GM19328 (cell line): Measurements from ENCODE around the gene AK8.
"Not testable (repeated sequence)": the region's sequence is repeated elsewhere in the genome, so short reads cannot be mapped to it uniquely, and the experiment has no call there.

Experiments
- ATAC-seq: cut with Tn5 transposase; IDR thresholded peaks from one replicate; pipeline ENCODE4 v1.9.1; 2021; ENCODE audit warnings: mild to moderate bottlenecking, moderate library complexity; ENCODE audit not compliant: unreplicated experiment

AK8 gene

GRCh38 chr9:132774886-132775285, 103.2 kb downstream of the AK8 start:
- no peak for ATAC-seq

- no peak for ATAC-seq
Observed at GRCh38 chr9:132773764-132774339, 104.2 kb downstream of the AK8 start.

GRCh38 chr9:132773093-132773492, 105.0 kb downstream of the AK8 start:
- no peak for ATAC-seq

GRCh38 chr9:132771752-132772151, 106.3 kb downstream of the AK8 start:
- not testable (repeated sequence) for ATAC-seq

GRCh38 chr9:132770770-132771310, 107.2 kb downstream of the AK8 start:
- no peak for ATAC-seq

GRCh38 chr9:132769906-132770769, 107.9 kb downstream of the AK8 start:
- ATAC-seq = no peak

GRCh38 chr9:132768932-132769905, 108.9 kb downstream of the AK8 start:
- no peak for ATAC-seq

- ATAC-seq = no peak
Observed at GRCh38 chr9:132763574-132763973, 114.5 kb downstream of the AK8 start.

- no peak for ATAC-seq
Observed at GRCh38 chr9:132762896-132763295, 115.2 kb downstream of the AK8 start.

- ATAC-seq = no peak
Observed at GRCh38 chr9:132761602-132762001, 116.5 kb downstream of the AK8 start.

GRCh38 chr9:132760057-132760456, 118.0 kb downstream of the AK8 start:
- ATAC-seq = no peak

GRCh38 chr9:132757016-132757415, 121.1 kb downstream of the AK8 start:
- no peak for ATAC-seq

GRCh38 chr9:132756214-132756845, 121.8 kb downstream of the AK8 start:
- no peak for ATAC-seq

- no peak for ATAC-seq
Observed at GRCh38 chr9:132755096-132755495, 123.0 kb downstream of the AK8 start.

- ATAC-seq = no peak
Observed at GRCh38 chr9:132754236-132754635, 123.8 kb downstream of the AK8 start.

GRCh38 chr9:132753593-132753880, 124.5 kb downstream of the AK8 start:
- no peak for ATAC-seq

GRCh38 chr9:132752877-132753592, 125.0 kb downstream of the AK8 start:
- no peak for ATAC-seq

GRCh38 chr9:132750668-132751067, 127.4 kb downstream of the AK8 start:
- ATAC-seq = no peak

- no peak for ATAC-seq
Observed at GRCh38 chr9:132749306-132749705, 128.8 kb downstream of the AK8 start.

- ATAC-seq = no peak
Observed at GRCh38 chr9:132748450-132748849, 129.6 kb downstream of the AK8 start.
